Measurements from ENCODE around the gene GALNT15.

Gene GALNT15

DNA sequence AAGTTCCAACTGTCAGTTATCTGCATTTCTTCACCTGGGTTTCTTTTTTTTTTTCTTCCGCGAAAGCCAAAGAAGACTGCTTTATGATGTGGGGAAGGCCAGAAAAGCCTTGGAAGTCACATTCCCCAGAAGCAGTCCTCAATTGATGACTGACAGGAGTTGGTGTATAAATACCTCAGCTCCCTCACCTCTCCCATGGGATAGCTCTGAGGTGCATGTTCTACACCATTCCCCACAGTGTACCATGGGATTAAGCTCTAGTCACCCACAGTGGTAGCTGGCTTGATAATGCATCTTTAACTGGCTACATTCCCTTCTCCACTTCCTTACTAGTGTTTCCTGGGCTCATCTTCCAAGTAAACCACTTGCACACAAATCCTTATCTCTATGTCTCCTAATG is 59.8 kb downstream of the GALNT15 start:
- no peak for DNase-seq

DNA sequence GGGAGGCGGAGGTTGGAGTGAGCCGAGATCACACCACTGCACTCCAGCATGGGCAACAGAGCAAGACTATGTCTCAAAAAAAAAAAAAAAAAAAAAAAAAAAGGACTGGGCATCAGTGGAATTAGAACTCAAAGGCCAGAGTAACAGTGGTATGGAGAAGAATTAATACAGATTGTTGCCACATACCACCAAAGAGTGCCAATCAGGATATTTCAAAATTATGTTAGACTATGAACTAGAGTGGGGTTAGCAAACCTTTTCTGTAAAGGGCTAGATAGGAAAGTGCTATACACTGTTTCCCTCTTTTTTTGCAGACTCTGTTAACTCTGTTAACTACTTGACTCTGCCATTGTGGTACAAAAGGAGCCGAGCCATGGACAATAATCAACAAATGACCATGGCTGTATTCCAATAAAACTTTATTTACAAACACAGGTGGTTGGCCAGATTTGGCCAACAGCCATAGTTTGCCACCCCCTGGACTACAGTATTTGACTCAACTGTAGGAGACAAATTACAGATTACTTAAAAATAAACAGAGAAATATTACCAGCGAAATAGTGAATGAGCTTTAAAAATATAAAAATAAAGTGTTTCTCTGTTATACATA is 61.7 kb downstream of the GALNT15 start:
- DNase-seq, result no peak

DNA sequence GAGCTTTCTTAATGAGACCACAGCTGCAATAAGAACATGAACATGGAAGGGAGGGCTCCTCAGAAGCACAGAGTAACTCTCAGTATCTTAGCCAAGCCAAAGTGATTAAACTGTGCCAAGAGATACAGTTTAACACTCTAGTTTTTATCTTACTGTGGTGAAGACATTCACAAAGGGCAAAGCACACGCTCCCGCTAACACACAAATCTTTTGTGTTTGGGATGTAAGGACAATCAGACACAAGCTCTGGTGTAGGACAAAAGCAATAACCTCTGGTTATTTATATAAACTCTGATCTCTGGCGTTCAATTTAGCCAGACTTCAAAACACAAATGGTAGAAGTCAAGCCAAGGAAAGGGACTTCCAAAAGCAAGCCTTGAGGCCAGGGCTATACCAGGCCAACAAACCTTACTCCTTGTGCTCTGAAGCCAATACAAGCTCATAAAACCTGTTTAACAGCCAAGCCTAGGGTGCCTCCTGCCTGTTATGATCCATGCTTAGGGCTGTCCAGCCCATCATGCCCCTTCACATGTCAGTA is 62.4 kb downstream of the GALNT15 start:
- DNase-seq, result no peak

DNA sequence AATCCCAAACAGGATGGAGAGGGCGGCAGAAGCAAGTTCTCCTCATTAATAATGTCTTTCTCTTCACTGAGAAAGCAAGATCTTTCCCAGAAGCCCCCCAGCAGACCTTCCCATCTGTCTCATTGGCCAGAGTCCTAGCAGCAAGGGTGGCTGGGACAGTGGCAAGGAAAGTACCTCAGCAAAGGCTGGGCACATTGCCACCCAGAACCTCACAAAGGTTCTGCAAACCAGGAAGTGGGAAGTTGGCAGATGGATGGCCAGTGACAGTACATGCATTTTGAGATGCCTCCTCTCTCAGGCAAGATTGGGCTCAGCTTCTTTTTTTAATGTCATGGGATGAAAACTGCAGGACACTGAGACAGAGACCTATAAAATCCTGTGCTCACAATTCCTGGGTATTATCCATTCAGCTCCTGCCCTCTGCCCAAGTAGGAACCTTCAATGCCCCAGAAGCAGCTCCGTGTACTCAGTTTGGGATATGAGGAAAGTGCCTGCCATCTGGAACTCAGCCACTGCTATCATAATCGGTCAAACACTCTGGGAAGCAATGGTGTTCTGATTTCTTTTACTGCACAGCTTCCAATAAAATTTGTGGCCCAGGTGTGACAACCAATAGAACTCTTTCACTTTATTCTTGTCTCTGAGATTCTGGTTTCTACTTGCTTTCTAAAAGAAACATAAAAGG is 64.7 kb downstream of the GALNT15 start:
- no peak for DNase-seq

DNA sequence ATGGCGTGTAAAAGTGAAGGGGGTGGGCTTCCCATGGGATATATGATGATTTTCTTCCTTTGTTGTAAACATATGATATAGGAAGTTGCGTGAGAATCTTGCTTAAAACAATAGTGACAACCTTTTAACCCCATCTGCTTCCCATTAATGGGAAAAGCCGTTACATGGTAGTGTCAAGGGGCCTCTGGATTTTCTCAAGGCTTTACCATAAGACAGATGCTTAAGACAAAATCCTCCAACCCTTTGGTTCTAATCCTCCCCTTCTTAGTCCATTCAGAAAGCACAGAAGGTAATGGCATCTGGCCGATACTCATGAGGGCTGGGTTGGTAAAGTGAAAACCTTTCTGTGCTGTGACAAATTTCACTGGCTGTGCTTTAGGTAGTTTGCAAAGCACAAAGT is 65.3 kb downstream of the GALNT15 start:
- DNase-seq, result no peak

DNA sequence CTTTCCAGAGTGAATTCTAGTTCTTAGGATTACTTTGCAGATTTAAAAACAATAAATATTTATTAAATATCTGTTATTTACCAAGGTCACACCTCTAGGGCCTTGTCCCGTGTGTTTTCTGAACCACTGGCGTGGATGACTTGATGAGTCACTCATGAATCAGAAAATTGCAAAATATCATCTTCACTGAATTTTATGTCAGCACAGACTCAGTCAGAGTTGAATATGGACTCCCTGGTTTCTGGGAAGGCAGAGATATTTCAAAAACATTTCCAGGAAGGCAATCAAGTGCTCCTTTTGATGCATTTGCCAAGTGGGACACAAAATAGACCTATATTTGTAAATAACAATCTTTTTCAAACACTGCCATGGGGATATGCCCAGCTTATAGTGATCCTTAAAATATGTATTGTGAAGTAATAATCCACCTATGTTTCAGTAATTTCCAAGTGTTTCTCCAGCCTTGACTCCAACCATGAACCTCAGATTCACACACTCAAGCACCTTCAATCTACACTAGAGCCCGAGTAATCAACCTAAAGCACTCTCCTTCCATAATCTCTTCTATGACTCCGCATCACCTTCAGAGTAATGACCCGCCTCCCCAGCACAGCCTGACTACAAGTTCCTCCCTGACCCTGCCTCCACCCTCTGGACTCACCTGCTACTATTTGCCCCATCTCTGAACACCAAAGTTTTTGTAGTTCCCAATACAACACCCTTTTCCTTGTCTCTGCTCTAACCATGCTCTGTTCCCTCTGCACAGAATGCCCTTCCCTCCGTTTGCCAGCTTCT is 65.9 kb downstream of the GALNT15 start:
- DNase-seq, result no peak

DNA sequence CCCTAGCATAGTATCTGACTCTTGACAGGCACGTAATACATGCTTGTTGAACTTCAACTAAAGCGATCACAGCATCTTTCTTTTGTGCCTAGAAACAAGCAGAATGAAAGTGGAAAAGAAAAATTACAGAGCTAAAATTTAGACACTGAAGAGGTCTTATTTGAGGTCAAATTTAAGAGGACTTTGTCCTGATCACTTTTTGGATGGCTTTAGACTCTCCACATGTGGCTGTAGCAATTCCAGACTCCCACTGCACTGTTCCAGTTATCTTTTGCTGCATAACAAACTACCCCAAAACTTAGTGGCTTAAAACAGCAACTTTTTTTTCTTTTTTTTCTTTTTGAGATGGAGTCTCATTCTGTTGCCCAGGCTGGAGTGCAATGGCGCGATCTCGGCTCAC is 66.7 kb downstream of the GALNT15 start:
- DNase-seq, result no peak

DNA sequence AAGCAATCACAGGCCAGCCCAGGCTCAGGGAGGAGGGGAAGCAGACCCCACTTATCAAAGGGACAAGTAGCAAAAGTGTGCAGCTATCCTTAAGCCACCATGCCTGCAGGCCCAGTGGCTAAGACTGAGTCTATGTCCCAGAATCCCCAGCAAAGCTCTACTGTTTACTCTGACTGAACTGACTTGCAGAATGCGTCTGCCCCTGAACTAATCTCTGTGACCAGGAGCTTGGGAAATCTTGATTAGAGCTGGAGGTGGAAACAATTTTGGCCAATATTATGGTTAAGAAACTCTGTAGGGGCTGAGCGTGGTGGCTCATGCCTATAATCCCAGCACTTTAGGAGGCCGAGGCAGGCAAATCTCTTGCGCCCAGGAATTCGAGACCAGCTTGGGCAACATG is 67.7 kb downstream of the GALNT15 start:
- no peak for DNase-seq

DNA sequence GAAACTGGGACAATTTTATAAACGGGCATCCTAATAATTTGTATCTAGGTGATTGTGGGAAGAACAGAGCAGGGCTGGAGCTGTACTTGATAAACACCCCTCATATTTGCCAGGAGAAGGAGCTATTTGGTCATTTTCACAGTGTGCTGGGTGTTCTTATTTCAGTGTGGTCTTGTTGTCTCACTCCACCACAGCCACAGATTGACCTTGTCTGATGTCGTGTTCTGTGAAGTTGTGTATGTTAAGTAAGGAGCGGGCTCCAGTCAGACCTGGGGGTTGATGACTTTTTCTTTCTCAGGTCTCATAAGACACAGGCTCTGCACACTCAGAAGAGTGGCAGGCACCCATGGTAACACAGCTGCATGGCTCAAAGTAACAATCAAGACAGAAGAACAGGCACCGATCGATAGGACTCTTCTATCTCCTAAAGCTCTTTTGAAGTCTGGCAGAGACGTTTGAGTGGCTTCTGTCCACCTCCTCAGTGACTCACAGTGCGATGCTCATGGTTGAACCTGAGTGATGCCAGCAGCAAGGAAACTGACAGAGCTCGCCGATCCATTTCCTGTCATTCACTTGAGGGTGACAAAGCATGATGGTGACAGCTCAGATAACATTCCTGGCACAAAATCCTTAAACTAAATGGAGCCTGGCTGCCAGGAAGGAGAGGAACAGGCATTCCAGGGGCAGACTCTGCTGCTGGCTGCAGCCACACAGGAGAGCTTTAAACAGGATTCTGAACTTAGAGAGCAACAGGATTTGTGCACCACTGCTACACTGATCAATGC is 69.4 kb downstream of the GALNT15 start:
- DNase-seq, result no peak

DNA sequence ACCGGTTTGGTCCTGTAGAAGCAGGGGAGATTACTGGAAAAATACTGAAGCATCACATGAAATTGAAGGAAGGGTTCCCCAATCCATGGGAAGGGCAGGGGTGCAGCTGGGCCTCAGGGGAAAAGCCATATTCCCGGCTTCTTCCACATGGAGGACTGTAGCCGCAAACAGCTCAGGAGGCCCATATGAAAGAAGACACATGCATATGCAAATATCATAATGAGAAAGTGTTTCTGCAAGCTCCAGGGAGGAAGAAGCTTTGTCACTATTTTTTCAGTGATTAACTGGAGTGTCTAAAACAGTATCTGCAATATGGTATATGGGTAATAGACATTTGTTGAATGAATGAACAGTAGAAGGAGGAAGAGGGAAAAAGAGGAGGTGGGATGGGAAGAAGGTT is 71.1 kb downstream of the GALNT15 start:
- no peak for DNase-seq

DNA sequence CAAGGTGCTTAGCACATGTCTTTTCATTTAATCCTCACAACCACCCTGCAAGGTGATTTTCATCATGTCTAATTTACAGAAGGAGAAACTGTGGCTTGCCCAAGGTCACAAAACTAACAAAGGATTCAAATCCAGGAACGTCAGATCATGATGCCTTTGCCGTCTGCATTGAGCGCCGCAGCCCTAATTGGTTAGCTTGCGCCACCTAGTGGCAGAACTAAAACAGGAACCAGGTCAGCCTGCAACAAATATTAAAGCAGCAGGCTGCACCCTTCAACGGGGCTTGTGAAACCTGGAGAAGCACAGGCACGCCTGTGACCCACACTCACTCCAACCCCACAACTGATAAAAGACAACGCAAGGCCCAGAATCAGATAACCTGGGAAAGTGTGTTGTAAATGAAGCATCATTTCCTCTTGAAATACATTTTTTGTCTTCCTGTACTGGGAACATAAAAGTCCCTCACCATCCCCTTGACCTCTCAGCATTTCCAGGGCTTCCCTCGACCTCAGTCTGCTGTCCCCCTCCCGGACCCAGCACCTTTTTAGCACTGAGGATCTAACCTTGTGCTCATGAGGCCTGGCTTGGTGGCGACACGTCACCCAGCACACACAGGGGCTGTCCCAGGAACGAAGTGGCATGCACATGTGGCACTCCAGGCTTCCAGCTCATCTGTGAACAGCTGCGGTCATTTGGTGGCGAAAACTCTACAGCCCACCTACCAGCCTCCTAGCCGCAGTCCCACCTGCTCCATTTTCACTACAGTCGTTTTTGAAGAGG is 73.0 kb downstream of the GALNT15 start:
- DNase-seq, result peak; percentile 68

DNA sequence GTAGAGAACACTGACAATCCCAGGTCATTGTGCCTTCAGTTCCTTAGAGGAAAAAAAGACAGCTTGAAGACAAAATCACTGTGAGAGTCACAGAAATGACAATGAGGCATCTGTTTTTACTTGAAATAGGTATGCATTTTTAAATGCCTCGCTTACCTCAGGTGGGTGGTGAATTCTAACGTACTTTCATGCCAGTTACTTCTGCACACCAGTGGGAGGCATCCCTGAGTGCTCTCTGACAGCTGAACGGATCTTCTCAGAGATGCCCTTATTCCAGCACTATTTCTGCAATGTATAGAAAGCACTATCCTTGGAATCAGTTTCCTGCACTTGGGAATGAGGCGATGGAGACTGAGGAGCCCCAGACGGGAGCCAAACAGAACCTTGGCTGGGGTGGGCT is 74.1 kb downstream of the GALNT15 start:
- no peak for DNase-seq

DNA sequence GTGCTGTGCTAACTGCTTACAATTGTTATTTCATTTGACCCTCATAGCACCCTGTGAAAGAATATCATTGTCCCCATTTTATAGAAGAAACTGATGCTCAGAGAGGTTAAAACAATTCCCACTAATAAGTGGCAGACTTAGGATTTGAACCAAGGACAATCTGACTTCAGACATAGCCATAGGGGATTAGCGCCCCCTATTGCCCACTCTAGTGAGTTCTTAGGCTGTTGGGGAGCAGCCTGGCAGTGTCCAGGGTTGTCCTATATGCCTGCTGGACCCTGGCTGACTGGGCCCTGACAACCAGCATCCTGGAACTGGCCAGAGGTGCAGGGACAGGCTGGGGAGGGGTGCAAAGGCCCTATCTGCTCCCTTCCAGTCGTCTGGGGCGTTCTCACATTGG is 74.9 kb downstream of the GALNT15 start:
- DNase-seq, result no peak

DNA sequence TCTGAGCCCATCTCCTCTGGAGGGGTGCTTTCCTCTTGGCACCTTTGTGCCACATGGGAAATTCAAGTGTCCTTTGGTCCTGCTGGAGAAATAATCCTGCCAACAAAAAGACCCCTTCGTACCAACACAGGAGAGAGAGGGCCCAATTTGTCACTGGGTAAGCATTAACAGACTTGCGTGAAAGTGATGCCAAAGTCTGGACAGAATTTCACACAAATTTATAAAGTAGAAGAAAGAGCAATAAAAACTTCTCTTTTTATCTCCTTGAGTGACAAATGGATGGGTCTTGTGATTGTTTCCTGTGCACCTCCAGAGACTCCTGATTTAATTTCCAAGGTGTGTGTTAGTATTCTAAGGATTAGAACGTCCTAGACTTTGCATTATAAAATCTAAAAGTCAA is 75.4 kb downstream of the GALNT15 start:
- no peak for DNase-seq

DNA sequence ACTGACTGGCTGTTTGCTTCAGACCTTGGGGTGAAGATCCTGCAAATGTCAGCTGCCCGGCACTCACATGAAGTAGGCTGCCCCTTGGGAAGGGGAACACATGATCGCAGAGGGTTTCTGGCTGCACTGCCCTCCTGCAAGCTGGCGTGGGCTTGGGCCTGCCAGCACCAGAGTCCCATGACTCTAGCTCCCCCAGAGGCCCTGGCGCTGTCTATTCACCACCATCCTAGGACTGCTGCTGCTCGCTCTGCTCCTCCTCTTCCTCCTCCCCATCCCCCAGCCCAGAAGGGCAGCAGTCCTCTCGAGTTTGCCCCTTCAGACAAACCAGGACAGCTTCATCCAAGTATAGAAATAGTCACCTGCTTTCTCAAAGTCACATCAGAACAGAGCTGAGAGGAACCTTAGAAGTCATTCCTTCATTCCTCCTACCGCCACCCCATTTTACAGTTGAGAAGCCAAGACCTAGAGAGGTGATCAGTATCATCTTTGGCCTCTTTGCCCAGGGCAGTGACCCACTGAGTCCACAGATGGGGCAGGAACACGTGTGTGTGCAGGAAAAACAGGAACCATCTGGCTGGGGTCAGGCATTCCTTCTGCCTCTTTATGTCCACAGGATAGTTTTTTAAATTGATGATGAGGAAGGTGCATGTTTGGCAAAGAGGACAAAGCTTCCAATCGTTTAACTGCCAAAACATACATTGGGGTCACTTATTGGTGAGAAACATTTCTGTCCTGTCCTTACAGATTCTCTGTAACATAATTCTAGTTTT is 77.0 kb downstream of the GALNT15 start:
- DNase-seq, result no peak

DNA sequence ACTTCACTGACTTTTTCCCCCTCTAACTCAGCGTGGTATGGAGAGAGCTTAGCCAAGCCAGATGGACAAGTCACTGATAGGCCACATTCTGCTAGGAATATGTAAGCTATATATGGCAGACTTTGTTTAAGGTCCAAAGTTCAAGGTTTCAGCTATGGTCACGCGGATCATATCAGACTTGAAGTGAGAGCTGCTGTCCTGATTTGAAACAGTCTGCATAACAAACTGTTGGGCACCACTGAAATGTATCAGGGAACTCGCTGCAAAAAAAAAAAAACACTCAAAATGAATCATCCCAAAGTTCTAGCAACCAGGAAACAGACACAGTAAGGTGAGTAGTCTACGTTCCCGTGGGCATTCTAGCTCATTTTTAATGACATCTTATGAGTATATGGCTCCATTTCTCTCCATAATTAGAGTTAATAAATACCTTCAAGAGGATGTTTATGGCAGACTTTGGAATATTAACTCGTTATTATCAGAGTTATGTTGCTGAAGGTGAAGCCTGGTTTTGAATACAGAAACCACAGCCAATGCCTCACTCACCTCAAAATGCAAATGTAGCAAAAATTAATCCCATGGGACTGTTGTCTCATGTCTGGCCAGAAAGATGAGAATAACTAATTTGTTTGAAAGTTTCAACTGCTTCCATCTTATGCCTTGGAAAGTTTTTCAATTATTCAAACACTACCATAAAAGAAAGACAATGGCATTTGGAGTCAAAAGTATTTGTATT is 77.9 kb downstream of the GALNT15 start:
- DNase-seq, result no peak

DNA sequence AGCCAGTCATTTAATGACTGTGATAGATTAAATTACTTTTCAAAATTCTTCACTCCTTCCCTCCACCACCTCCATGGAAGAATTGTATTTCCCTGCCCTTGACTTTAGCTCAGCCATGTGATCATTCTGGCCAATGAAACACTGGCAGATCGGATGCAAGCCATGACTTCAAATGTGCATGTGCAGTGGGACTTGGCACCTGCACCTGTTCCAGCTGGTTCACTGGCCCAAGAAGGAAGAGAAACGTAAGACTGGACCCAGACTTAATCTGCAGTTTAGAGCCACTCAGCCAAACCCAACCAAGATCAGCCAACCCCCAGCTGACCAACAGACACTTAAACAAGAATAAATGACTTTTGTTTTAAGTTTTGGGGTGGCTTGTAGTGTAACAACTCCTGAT is 78.5 kb downstream of the GALNT15 start:
- DNase-seq, result no peak

DNA sequence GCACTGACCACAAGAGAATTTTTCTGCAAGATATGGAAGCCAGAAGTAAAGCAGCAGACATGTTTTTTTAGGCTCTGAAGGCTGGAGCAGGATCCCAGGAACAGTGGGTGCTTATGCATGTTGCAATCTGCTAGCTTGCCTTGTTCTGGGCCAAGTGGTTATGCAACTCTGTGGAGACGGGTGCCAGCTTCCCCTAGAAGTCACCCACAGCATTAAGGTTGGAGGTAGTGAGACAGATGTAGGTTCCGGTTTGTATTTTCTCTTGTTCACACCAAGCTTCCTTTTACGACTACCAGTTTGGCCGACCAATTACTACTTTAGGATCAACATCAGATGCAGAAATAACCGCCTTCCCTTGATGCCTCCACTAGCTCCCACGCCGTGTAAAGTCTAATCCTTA is 79.1 kb downstream of the GALNT15 start:
- DNase-seq, result no peak

DNA sequence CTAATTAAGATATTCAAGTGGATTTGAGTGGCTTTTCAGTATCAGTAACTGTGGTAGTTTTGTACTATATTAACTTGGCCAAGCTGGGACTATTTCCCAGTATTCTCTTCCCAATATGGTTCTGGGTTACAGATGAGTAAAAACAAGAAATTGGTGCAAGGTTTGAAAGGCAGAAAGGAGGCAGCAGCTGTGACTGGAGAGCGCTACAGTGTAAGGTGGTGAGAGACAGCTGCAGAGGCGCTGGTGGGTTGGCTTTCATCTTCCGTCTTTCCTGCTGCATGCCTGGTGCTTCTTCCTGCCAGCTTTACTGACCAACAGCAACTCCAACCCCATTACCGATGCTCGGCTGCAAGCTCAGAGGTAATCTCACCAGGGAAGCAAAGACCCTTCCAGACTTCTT is 80.4 kb downstream of the GALNT15 start:
- no peak for DNase-seq

DNA sequence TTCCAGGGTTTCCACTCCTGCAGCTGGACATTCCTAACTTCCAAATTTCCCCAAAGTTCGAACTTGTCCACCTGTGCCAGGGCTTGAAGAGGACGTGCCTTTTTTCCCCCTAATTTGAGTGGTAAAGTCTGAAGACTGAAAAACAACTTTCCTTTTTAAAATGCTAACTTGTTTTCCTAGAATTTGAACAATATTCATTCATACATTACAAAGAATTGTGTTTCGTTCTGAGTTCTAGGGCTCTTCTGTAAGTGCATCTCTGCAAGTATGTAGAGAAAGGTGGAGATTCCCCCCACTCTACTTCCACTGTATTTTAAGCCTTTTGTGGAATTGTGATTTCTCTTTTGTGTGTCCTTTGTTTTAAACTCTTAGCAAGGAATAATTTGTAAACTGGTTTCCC is 80.8 kb downstream of the GALNT15 start:
- DNase-seq, result no peak

DNA sequence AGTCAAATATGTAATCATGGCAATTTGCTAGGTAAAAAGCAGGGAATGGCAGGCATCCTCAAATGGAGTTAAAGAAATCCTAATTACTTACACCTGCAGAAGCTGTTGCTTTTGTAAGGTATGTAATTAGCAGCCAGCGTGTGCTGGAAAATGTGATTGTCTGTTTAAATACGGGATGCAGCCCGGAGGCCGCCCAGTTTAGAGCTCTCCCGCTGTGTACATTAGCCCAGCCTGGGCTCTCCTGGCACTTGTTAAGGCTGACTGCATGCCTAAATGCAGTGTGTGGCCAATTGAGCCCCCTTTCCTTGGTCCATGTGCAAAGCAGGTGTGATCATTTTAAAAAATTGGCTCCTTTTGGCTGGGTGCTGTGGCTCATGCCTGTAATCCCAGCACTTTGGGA is 81.2 kb downstream of the GALNT15 start:
- no peak for DNase-seq

All from effector CD8-positive, alpha-beta T cell (primary cell).